Measurements from ENCODE around the gene FAM135A. TPM values are rescaled to one million over a fixed set of nuclear protein-coding genes. Genes with fewer than 3 reads are reported as not detected.
A peak's percentile ranks its signal among the peaks of the same experiment; 100 is the strongest.

FAM135A gene
- total RNA-seq, 4 donors from 2014 or later = 51.2 to 93.6 (median 82.5) TPM

DNA sequence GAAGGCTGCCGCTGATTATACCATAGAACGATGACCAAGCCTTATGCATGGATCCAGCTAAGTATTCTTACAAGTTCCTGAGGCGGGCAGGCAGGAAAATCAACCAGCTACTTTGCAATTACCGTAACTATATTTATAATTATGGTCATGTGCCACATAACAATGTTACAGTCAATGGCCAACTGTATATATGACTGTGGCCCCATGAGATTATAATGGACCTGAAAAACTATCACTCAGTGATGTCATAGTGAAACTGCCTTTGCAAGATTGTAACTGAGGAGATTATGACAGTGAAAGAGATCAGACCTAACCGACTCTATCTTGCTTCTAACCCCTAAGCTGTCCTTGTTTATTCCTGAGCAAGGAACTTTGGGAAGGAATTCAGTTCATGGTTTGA, 33.1 kb upstream of the FAM135A start:
- no peaks in the 10 kb centered on the region for H3K27me3 ChIP-seq
- TF ChIP-seq, protein P1, sequence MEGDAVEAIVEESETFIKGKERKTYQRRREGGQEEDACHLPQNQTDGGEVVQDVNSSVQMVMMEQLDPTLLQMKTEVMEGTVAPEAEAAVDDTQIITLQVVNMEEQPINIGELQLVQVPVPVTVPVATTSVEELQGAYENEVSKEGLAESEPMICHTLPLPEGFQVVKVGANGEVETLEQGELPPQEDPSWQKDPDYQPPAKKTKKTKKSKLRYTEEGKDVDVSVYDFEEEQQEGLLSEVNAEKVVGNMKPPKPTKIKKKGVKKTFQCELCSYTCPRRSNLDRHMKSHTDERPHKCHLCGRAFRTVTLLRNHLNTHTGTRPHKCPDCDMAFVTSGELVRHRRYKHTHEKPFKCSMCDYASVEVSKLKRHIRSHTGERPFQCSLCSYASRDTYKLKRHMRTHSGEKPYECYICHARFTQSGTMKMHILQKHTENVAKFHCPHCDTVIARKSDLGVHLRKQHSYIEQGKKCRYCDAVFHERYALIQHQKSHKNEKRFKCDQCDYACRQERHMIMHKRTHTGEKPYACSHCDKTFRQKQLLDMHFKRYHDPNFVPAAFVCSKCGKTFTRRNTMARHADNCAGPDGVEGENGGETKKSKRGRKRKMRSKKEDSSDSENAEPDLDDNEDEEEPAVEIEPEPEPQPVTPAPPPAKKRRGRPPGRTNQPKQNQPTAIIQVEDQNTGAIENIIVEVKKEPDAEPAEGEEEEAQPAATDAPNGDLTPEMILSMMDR (IDR thresholded peaks at IDR 0.05) = no peak
- TF ChIP-seq POLR2A (IDR thresholded peaks at IDR 0.05) = no peak
- no peak overlapping the region for H3K4me3 ChIP-seq
- no peak for DNase-seq
- no peaks in the 10 kb centered on the region for H3K36me3 ChIP-seq
- no peaks in the 10 kb centered on the region for H3K9me3 ChIP-seq
- H3K27ac ChIP-seq = peak overlapping the region in 2 of 4 donors; percentile 23 to 79
- peaks cover 0 to 22% (median 0%) of the 10 kb centered on the region in 4 donors for H3K4me1 ChIP-seq

GRCh38 chr6:70380771-70381416, 32.4 kb upstream of the FAM135A start:
- no peak for TF ChIP-seq POLR2A (IDR thresholded peaks at IDR 0.05)
- TF ChIP-seq, protein P1 (IDR thresholded peaks at IDR 0.05) = no peak
- Histone ChIP-seq H3K27me3 (no peaks in the 10 kb centered on the region), H3K27ac (peak overlapping the region in 1 of 4 donors; percentile 79), H3K9me3 (no peaks in the 10 kb centered on the region), H3K4me1 (peaks cover 0 to 18% (median 0%) of the 10 kb centered on the region in 4 donors), H3K36me3 (no peaks in the 10 kb centered on the region), H3K4me3 (no peak overlapping the region)
- no peak for DNase-seq

GRCh38 chr6:70381417-70381782, 31.9 kb upstream of the FAM135A start:
- Histone ChIP-seq H3K4me3 (no peak overlapping the region), H3K27me3 (no peaks in the 10 kb centered on the region), H3K36me3 (no peaks in the 10 kb centered on the region), H3K9me3 (no peaks in the 10 kb centered on the region), H3K4me1 (peaks cover 0 to 18% (median 0%) of the 10 kb centered on the region in 4 donors), H3K27ac (no peak overlapping the region)
- no peak for TF ChIP-seq POLR2A (IDR thresholded peaks at IDR 0.05)
- TF ChIP-seq, protein P1 (IDR thresholded peaks at IDR 0.05) = no peak
- no peak for DNase-seq

DNA sequence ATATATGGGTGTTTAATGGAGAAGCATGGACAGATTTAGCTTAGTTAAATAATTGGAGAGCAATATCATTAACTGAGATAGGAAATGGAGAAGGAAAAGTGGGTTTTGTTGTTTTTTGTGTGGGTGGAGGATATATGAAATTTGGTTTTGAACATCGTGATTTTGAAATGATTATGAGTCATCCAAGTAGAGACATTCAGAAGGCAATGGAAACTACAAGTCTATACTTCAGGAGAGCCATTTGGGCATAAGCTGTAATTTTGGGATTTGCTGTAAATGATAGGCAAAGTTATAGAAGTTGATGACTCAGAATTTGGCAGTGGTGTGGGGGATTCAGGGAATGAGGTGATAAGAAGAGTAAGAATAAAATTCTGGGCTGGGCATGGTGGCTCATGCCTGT, 27.4 kb upstream of the FAM135A start:
- no peaks in the 10 kb centered on the region for H3K36me3 ChIP-seq
- H3K9me3 ChIP-seq = no peaks in the 10 kb centered on the region
- DNase-seq = no peak
- no peak overlapping the region for H3K27ac ChIP-seq
- no peaks in the 10 kb centered on the region for H3K27me3 ChIP-seq
- peaks cover 0 to under 1% (median 0%) of the 10 kb centered on the region in 4 donors for H3K4me1 ChIP-seq
- no peak overlapping the region for H3K4me3 ChIP-seq
- TF ChIP-seq, protein P1 (IDR thresholded peaks at IDR 0.05) = no peak
- TF ChIP-seq POLR2A (IDR thresholded peaks at IDR 0.05) = no peak

- no peak overlapping the region for H3K27ac ChIP-seq
- no peaks in the 10 kb centered on the region for H3K9me3 ChIP-seq
- H3K4me1 ChIP-seq = peaks cover 0 to 14% (median 0%) of the 10 kb centered on the region in 4 donors
- TF ChIP-seq POLR2A (IDR thresholded peaks at IDR 0.05) = no peak
- TF ChIP-seq, protein P1 (IDR thresholded peaks at IDR 0.05) = no peak
- H3K36me3 ChIP-seq = no peaks in the 10 kb centered on the region
- no peaks in the 10 kb centered on the region for H3K27me3 ChIP-seq
- no peak for DNase-seq
- H3K4me3 ChIP-seq = no peak overlapping the region
Measured at GRCh38 chr6:70388814-70389213, 24.5 kb upstream of the FAM135A start.

Data from Peyer's patch (tissue), 4 donors.